Testis (tissue), 2 donors: ENCODE measurements around the gene SAGE1.
"Not testable (repeated sequence)": the region's sequence is repeated elsewhere in the genome, so short reads cannot be mapped to it uniquely, and the experiment has no call there.

Experiments used
- CTCF ChIP-seq, 3 experiments: fragments of 450-650 bp in 2 of 3; fragments of 200-600 bp in 1 of 3; sonication (generic) in 1 of 3; IDR thresholded peaks; one replicate each; pipeline ENCODE4 v1.5.1; 2016 to 2019; ENCODE audit warnings: antibody characterized with exemption in 3 of 3, mild to moderate bottlenecking in 2 of 3, moderate library complexity in 1 of 3
- POLR2A ChIP-seq: fragments of 450-650 bp; IDR thresholded peaks from one replicate; pipeline ENCODE4 v1.6.1; 2017; ENCODE audit warnings: antibody characterized with exemption, mild to moderate bottlenecking, moderate library complexity

- not testable (repeated sequence) for TF ChIP-seq CTCF (IDR thresholded peaks at IDR 0.05); POLR2A
These were observed 27.0 kb downstream of the SAGE1 start for GRCh38 chrX:135920516-135920915.
